HepG2 (cell line): Measurements from ENCODE around the gene EVA1A. TPM values are rescaled to one million over a fixed set of nuclear protein-coding genes. Genes with fewer than 3 reads are reported as not detected.

ENCODE experiments used
- ARID2 ChIP-seq: sonication (generic); formaldehyde crosslinking; IDR thresholded peaks from 2 replicates; pipeline ENCODE4 v1.8.1; 2022; ENCODE audit warnings: mild to moderate bottlenecking, missing genetic modification reagents, borderline replicate concordance
- CBX5 ChIP-seq: sonication (generic); formaldehyde crosslinking; IDR thresholded peaks from 2 replicates; pipeline ENCODE4 v1.4.0; 2020; ENCODE audit warnings: missing genetic modification reagents, borderline replicate concordance
- CSRNP2 ChIP-seq: sonication (generic); formaldehyde crosslinking; conservative IDR thresholded peaks from 2 replicates; pipeline ENCODE4 v1.8.0; 2022; ENCODE audit warnings: low read depth, missing genetic modification reagents
- GRHL1 ChIP-seq: sonication (generic); formaldehyde crosslinking; conservative IDR thresholded peaks from 2 replicates; pipeline ENCODE4 v1.8.0; 2022; ENCODE audit warnings: missing genetic modification reagents
- HES4 ChIP-seq: sonication (generic); formaldehyde crosslinking; IDR thresholded peaks from 2 replicates; pipeline ENCODE4 v1.9.0; 2021; ENCODE audit warnings: mild to moderate bottlenecking, missing genetic modification reagents, borderline replicate concordance
- IKZF5 ChIP-seq: IDR thresholded peaks from 2 replicates; pipeline ENCODE4 v1.6.1; 2018; ENCODE audit warnings: missing genetic modification reagents, mild to moderate bottlenecking, missing compliant biosample characterization
- ISL2 ChIP-seq: sonication (generic); formaldehyde crosslinking; IDR thresholded peaks from 2 replicates; pipeline ENCODE4 v1.5.0; 2020; ENCODE audit warnings: missing genetic modification reagents
- KAT8 ChIP-seq: IDR thresholded peaks from 2 replicates; pipeline ENCODE4 v1.6.1; 2016; ENCODE audit warnings: missing genetic modification reagents, missing compliant biosample characterization
- KDM3A ChIP-seq: IDR thresholded peaks from 2 replicates; pipeline ENCODE4 v1.6.1; 2018; ENCODE audit warnings: low read depth, missing compliant biosample characterization
- KLF16 ChIP-seq, 2 experiments: sonication (generic) in 1 of 2; formaldehyde crosslinking in 1 of 2; IDR thresholded peaks; 2 replicates each; pipeline versions ENCODE4 v1.6.1 to v1.8.0; 2016 to 2023; ENCODE audit warnings: missing genetic modification reagents in 2 of 2, missing compliant biosample characterization in 1 of 2
- MIER3 ChIP-seq: IDR thresholded peaks from 2 replicates; pipeline ENCODE4 v1.6.1; 2016; ENCODE audit warnings: missing compliant biosample characterization, borderline replicate concordance
- MLX ChIP-seq: IDR thresholded peaks from 2 replicates; pipeline ENCODE4 v1.6.1; 2016
- MYPOP ChIP-seq: sonication (generic); formaldehyde crosslinking; IDR thresholded peaks from 2 replicates; pipeline ENCODE4 v1.8.1; 2023; ENCODE audit warnings: mild to moderate bottlenecking, moderate library complexity, missing genetic modification reagents
- NR2F2 ChIP-seq: IDR thresholded peaks from 2 replicates; pipeline ENCODE4 v1.6.1; 2012; ENCODE audit warnings: low read depth, inconsistent platforms, borderline replicate concordance
- XRCC5 ChIP-seq: fragments of 200-400 bp; formaldehyde crosslinking; optimal IDR thresholded peaks from 2 replicates; pipeline ENCODE3; 2017; ENCODE audit warnings: mild to moderate bottlenecking, low read length
- ZFP36 ChIP-seq: fragments of 150-350 bp; IDR thresholded peaks from 2 replicates; pipeline ENCODE4 v1.6.1; 2018; ENCODE audit warnings: borderline replicate concordance, low read length, low read depth; ENCODE audit not compliant: partially characterized antibody
- ZNF18 ChIP-seq: sonication (generic); formaldehyde crosslinking; IDR thresholded peaks from 2 replicates; pipeline ENCODE4 v1.8.0; 2022; ENCODE audit warnings: mild to moderate bottlenecking, missing genetic modification reagents; ENCODE audit not compliant: insufficient replicate concordance
- ZNF180 ChIP-seq: sonication (generic); formaldehyde crosslinking; IDR thresholded peaks from 2 replicates; pipeline ENCODE4 v1.4.0; 2020; ENCODE audit warnings: low read depth, missing genetic modification reagents, borderline replicate concordance
- ZNF333 ChIP-seq: sonication (generic); formaldehyde crosslinking; IDR thresholded peaks from 2 replicates; pipeline ENCODE4 v1.4.0; 2020; ENCODE audit warnings: mild to moderate bottlenecking, missing genetic modification reagents, borderline replicate concordance
- ZNF644 ChIP-seq: IDR thresholded peaks from 2 replicates; pipeline ENCODE4 v1.6.1; 2016; ENCODE audit warnings: low read depth
- ZSCAN29 ChIP-seq: sonication (generic); formaldehyde crosslinking; conservative IDR thresholded peaks from 2 replicates; pipeline ENCODE4 v1.4.0; 2020; ENCODE audit warnings: mild to moderate bottlenecking, missing genetic modification reagents
- polyA plus RNA-seq, 8 experiments: library from polyadenylated mRNA; depleted of rRNA in 3 of 8; stranded (reverse) in 7 of 8; unstranded in 1 of 8; fragments of >200 nt; fragmentation: Illumina TruSeq in 4 of 8; extraction: Trizol in 4 of 8; gene quantifications; 2 replicates each; pipeline versions ENCODE4 v1.2.1 to v1.2.3, GENCODE V29; 2011 to 2016; ENCODE audit warnings: low read depth in 4 of 8, missing spikeins in 1 of 8, mixed read lengths in 1 of 8; ENCODE audit not compliant: insufficient read depth in 1 of 8
- total RNA-seq, 5 experiments: library from RNA; depleted of rRNA; stranded (reverse); fragments of >200 nt; fragmentation: Illumina TruSeq; extraction: Trizol; gene quantifications; 2 replicates each; pipeline ENCODE4 v1.2.3, GENCODE V29; 2016; ENCODE audit warnings: low read depth in 1 of 5

The EVA1A gene
- total and polyA plus RNA-seq, 2 of the 13 experiments (the other 11 are each of a cell fraction or from before 2014, with no cell fraction given): 57.5 to 57.8 TPM

GRCh38 chr2:75480971-75481836 is 79.5 kb downstream of the EVA1A start (continued):
- TF ChIP-seq KLF16 (CRISPR knock-in tag; IDR thresholded peaks at IDR 0.05): peak in 1 of 2 experiments; percentile 71; a peak in 2 of 4 replicates
- peak; percentile 85; the same call in 1 of the 2 replicates for TF ChIP-seq MLX (CRISPR knock-in tag)
- 0 out of 2 replicates have a peak, but pooled peaks have one; percentile 37 for TF ChIP-seq CBX5 (CRISPR knock-in tag)
- TF ChIP-seq ZFP36: no peak
- no peak for TF ChIP-seq ZNF180
- no peak for TF ChIP-seq CSRNP2 (CRISPR knock-in tag)
- peak; percentile 88 for TF ChIP-seq NR2F2
- no peak for TF ChIP-seq ZNF333 (CRISPR knock-in tag)
- no peak for TF ChIP-seq ZNF18 (CRISPR knock-in tag)
- peak; percentile 96 for TF ChIP-seq IKZF5 (CRISPR knock-in tag)
- peak; percentile 77 for TF ChIP-seq KAT8 (CRISPR knock-in tag)
- TF ChIP-seq HES4 (CRISPR knock-in tag): no peak
- no peak for TF ChIP-seq ZSCAN29 (CRISPR knock-in tag)
- TF ChIP-seq ISL2 (CRISPR knock-in tag): peak; percentile 100
- TF ChIP-seq MYPOP (CRISPR knock-in tag): peak; percentile 82; the same call in 1 of the 2 replicates
- TF ChIP-seq XRCC5: no peak
- TF ChIP-seq MIER3 (CRISPR knock-in tag): peak; percentile 91; the same call in 1 of the 2 replicates
- peak; percentile 94 for TF ChIP-seq ZNF644 (CRISPR knock-in tag)
- 0 out of 2 replicates have a peak, but pooled peaks have one; percentile 45 for TF ChIP-seq KDM3A (CRISPR knock-in tag)
- TF ChIP-seq ARID2 (CRISPR knock-in tag): peak; percentile 45; the same call in 1 of the 2 replicates
- no peak for TF ChIP-seq GRHL1 (CRISPR knock-in tag)
